Endothelial cell of umbilical vein (primary cell): ENCODE results near the gene CDS2. TPM values are rescaled to one million over a fixed set of nuclear protein-coding genes. Genes with fewer than 3 reads are reported as not detected.

ENCODE experiments used
- BruUV-seq: library from RNA; stranded (reverse); fragments of 400-500 nt; replicated peaks from 2 replicates; lab custom pipeline; 2021; lab: Mats Ljungman, UMichigan
- CTCF ChIA-PET: fragments of 300-600, 350-600 bp; sonication (Branson Sonifier 250); formaldehyde crosslinking; loops from one replicate; lab custom pipeline; 2021; ENCODE audit warnings: antibody characterized with exemption, inconsistent platforms; lab: Charles Lee
- POLR2A ChIA-PET: fragments of 300-600, 350-600 bp; sonication (Branson Sonifier 250); formaldehyde crosslinking; loops from one replicate; lab custom pipeline; 2021; ENCODE audit warnings: antibody characterized with exemption, inconsistent platforms; lab: Charles Lee
- DNase-seq: peaks from one replicate; pipeline ENCODE4 v3.0.0-alpha.2; 2011; ENCODE audit warnings: low read depth, low spot score
- FAIRE-seq: peaks from 2 replicates; lab custom pipeline; 2011; peaks lifted over from hg19 to GRCh38; lab: Jason Lieb, UNC
- H2AFZ ChIP-seq: 2 replicates; pipeline ENCODE4 v1.6.0; 2012; ENCODE audit warnings: low read depth, low read length, control low read depth, inconsistent platforms
- H3K27ac ChIP-seq: 2 replicates; pipeline ENCODE4 v1.5.1; 2011; ENCODE audit warnings: low read depth, mild to moderate bottlenecking, control low read depth, low read length, moderate library complexity; ENCODE audit not compliant: insufficient read depth
- H3K27me3 ChIP-seq, 2 experiments: 2 replicates each; pipeline versions ENCODE4 v1.6.0 to v1.6.1; 2011; ENCODE audit warnings: low read length in 2 of 2, mixed read lengths in 1 of 2; ENCODE audit not compliant: control insufficient read depth in 2 of 2, insufficient read depth in 2 of 2
- H3K36me3 ChIP-seq, 2 experiments: 2 replicates in 1 of 2; 3 replicates in 1 of 2; pipeline ENCODE4 v1.5.1; 2011; ENCODE audit warnings: low read length in 2 of 2, mild to moderate bottlenecking in 1 of 2, moderate library complexity in 1 of 2; ENCODE audit not compliant: control insufficient read depth in 2 of 2, insufficient read depth in 2 of 2; ENCODE audit errors: extremely low read depth in 1 of 2
- H3K4me1 ChIP-seq: 3 replicates; pipeline ENCODE4 v1.5.1; 2011; ENCODE audit warnings: mild to moderate bottlenecking, low read length; ENCODE audit not compliant: control insufficient read depth, insufficient read depth; ENCODE audit errors: extremely low read depth
- H3K4me2 ChIP-seq: 2 replicates; pipeline ENCODE4 v1.6.1; 2011; ENCODE audit warnings: low read length, control low read depth, mixed read lengths; ENCODE audit not compliant: insufficient read depth
- H3K4me3 ChIP-seq, 3 experiments: fragments of 200-600 bp in 1 of 3; sonication (generic), shearing (Covaris generic) in 1 of 3; replicated peaks in 1 of 3; 2 replicates each; pipeline ENCODE4 v1.5.1; 2011 to 2016; ENCODE audit warnings: control low read depth in 3 of 3, low read length in 3 of 3, mild to moderate bottlenecking in 2 of 3, inconsistent platforms in 1 of 3, low read depth in 1 of 3, moderate library complexity in 1 of 3; ENCODE audit not compliant: insufficient read depth in 1 of 3
- H3K79me2 ChIP-seq: 2 replicates; pipeline ENCODE4 v1.6.0; 2012; ENCODE audit warnings: low read length, inconsistent platforms; ENCODE audit not compliant: control insufficient read depth, insufficient read depth
- H3K9ac ChIP-seq: replicated peaks from 2 replicates; pipeline ENCODE3; 2011; ENCODE audit warnings: low read length, control low read depth; ENCODE audit not compliant: insufficient read depth; ENCODE audit errors: extremely low read depth
- H3K9me1 ChIP-seq: replicated peaks from 3 replicates; pipeline ENCODE4 v1.6.0; 2011; ENCODE audit warnings: mild to moderate bottlenecking, low read length; ENCODE audit not compliant: control insufficient read depth, insufficient read depth; ENCODE audit errors: extremely low read depth
- H3K9me3 ChIP-seq: replicated peaks from 2 replicates; pipeline ENCODE4 v1.5.1; 2012; ENCODE audit warnings: low read length, inconsistent platforms; ENCODE audit not compliant: control insufficient read depth, insufficient read depth
- H4K20me1 ChIP-seq: replicated peaks from 2 replicates; pipeline ENCODE3; 2011; ENCODE audit warnings: mild to moderate bottlenecking, low read length; ENCODE audit not compliant: control insufficient read depth, insufficient read depth; ENCODE audit errors: extremely low read depth
- EZH2 ChIP-seq: IDR thresholded peaks from 2 replicates; pipeline ENCODE4 v1.6.1; 2012; ENCODE audit warnings: borderline replicate concordance, low read depth, mild to moderate bottlenecking, moderate library complexity, low read length, inconsistent platforms; ENCODE audit not compliant: severe bottlenecking
- FOS ChIP-seq: IDR thresholded peaks from 2 replicates; pipeline ENCODE4 v1.6.1; 2011; ENCODE audit warnings: mild to moderate bottlenecking, low read length, moderate library complexity, borderline replicate concordance; ENCODE audit not compliant: insufficient read depth
- GATA2 ChIP-seq: IDR thresholded peaks from 2 replicates; pipeline ENCODE4 v1.7.0; 2011; ENCODE audit warnings: low read depth, mild to moderate bottlenecking, moderate library complexity, mixed read lengths, low read length; ENCODE audit not compliant: insufficient read length, insufficient read depth
- MYC ChIP-seq: IDR thresholded peaks from one replicate; pipeline ENCODE4 v1.6.1; 2011; ENCODE audit warnings: mild to moderate bottlenecking, low read depth, low read length
- POLR2AphosphoS5 ChIP-seq: IDR thresholded peaks from 2 replicates; pipeline ENCODE4 v1.6.1; 2012; ENCODE audit warnings: low read depth, mild to moderate bottlenecking, control low read depth, low read length, moderate library complexity; ENCODE audit not compliant: insufficient read depth
- dilution Hi-C: fragments of 300-500 bp; cut with MboI; formaldehyde crosslinking; loops from one replicate; pipeline ENCODE4 v1.15.0; 2019; ENCODE audit warnings: low sequenced_read_pairs; ENCODE audit not compliant: extremely low pct_ligation_motif_present
- intact Hi-C: fragments of 100-400 bp; cut with micrococcal nuclease; formaldehyde crosslinking; loops from one replicate; pipeline ENCODE4 v1.10.0; 2022
- polyA plus RNA-seq, 4 experiments: library from polyadenylated mRNA; depleted of rRNA in 3 of 4; stranded (reverse) in 3 of 4; unstranded in 1 of 4; fragments of >200 nt; gene quantifications; 2 replicates each; pipeline versions ENCODE4 v1.2.1 to v1.2.3, GENCODE V29; 2011 to 2012; ENCODE audit warnings: missing spikeins in 1 of 4
- total RNA-seq: library from RNA; stranded (reverse); gene quantifications from 2 replicates; pipeline ENCODE4 v1.2.3, GENCODE V29; 2021
- TF ChIP-seq, protein P1 (sequence below), 2 donors: IDR thresholded peaks; 1 replicate in 1 of 2; 2 replicates in 1 of 2; pipeline ENCODE4 v1.5.1; 2011; ENCODE audit warnings: low read length in 2 of 2, mild to moderate bottlenecking in 2 of 2, moderate library complexity in 2 of 2, control low read depth in 1 of 2, inconsistent platforms in 1 of 2, low read depth in 1 of 2; ENCODE audit not compliant: insufficient read depth in 1 of 2; ENCODE audit errors: extremely low read depth in 1 of 2

The CDS2 gene
- total and polyA plus RNA-seq, 2 donors (not counting 3 experiments of a cell fraction or from before 2014, with no cell fraction given), result 47.0 to 49.0 TPM

DNA sequence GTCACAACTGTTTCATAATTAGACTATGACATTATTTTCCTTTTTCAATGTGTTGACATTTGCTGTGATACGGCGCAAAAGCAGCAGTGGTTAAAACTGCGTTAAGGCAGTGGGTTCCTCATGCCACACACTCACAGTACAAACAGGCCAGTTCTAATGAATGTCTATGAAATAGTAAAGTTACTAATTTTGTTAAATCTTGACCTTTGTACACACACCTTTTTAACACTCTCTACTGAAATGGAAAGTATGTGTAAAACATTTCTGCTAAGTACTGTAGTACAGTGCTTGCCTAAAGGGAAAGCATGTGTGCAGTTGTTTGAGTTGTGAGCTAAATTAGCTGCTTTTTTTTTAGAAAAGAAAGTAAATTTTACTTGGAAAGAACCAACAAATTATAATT is 60.3 kb downstream of the CDS2 start:
- FAIRE-seq (no peak), DNase-seq (no peak)
- peaks cover 3% of the 10 kb centered on the region for H3K4me1 ChIP-seq
- intact Hi-C loops (no loop called here), dilution Hi-C loops (no loop called here)
- no peaks in the 10 kb centered on the region for H3K9me3 ChIP-seq
- no peaks in the 10 kb centered on the region for H3K79me2 ChIP-seq
- BruUV-seq, result no TSS peak
- ChIA-PET POLR2A (no interaction called here), CTCF (interaction anchor here (0.9 to 1.8 kb wide), 4 partner anchors 19 to 425 kb away, joined by 3 to 7 read pairs (median 3); partner anchors contain the start of gene CDS2)
- H3K9ac ChIP-seq, result no peak overlapping the region
- H2AFZ ChIP-seq, result no peak overlapping the region
- no peaks in the 10 kb centered on the region for H4K20me1 ChIP-seq
- no peak overlapping the region for H3K27ac ChIP-seq
- H3K9me1 ChIP-seq, result no peaks in the 10 kb centered on the region
- TF ChIP-seq FOS (no peak), EZH2 (no peak), GATA2 (no peak)
- TF ChIP-seq, protein P1, sequence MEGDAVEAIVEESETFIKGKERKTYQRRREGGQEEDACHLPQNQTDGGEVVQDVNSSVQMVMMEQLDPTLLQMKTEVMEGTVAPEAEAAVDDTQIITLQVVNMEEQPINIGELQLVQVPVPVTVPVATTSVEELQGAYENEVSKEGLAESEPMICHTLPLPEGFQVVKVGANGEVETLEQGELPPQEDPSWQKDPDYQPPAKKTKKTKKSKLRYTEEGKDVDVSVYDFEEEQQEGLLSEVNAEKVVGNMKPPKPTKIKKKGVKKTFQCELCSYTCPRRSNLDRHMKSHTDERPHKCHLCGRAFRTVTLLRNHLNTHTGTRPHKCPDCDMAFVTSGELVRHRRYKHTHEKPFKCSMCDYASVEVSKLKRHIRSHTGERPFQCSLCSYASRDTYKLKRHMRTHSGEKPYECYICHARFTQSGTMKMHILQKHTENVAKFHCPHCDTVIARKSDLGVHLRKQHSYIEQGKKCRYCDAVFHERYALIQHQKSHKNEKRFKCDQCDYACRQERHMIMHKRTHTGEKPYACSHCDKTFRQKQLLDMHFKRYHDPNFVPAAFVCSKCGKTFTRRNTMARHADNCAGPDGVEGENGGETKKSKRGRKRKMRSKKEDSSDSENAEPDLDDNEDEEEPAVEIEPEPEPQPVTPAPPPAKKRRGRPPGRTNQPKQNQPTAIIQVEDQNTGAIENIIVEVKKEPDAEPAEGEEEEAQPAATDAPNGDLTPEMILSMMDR (IDR thresholded peaks at IDR 0.05; ENCODE audit: extremely low read depth in 1 of 2, insufficient read depth in 1 of 2, low read depth in 1 of 2, low read length in 2 of 2), result no peak
- no peak overlapping the region for H3K4me2 ChIP-seq
- no peaks in the 10 kb centered on the region for H3K27me3 ChIP-seq
- H3K4me3 ChIP-seq, result no peak overlapping the region
- peaks cover 13 to 21% of the 10 kb centered on the region in 2 experiments for H3K36me3 ChIP-seq

- CTCF ChIA-PET, result no interaction called here
- POLR2A ChIA-PET, result interaction anchor here (0.6 kb wide), 1 partner anchor 65 kb away, joined by 4 read pairs; no protein-coding TSS in a partner anchor
- H3K4me2 ChIP-seq, result no peak overlapping the region
- no peaks in the 10 kb centered on the region for H3K27me3 ChIP-seq
- no peaks in the 10 kb centered on the region for H4K20me1 ChIP-seq
- H3K4me1 ChIP-seq, result peaks cover 3% of the 10 kb centered on the region
- intact Hi-C loops (no loop called here), dilution Hi-C loops (no loop called here)
- DNase-seq (no peak), FAIRE-seq (no peak)
- no peak for TF ChIP-seq EZH2
- no peak for TF ChIP-seq POLR2AphosphoS5
- TF ChIP-seq MYC, result no peak
- no peak for TF ChIP-seq FOS
- BruUV-seq, result no TSS peak
- peaks cover 0 to 24% of the 10 kb centered on the region in 2 experiments for H3K36me3 ChIP-seq
- no peaks in the 10 kb centered on the region for H3K79me2 ChIP-seq
- H3K9me1 ChIP-seq, result no peaks in the 10 kb centered on the region
- no peak overlapping the region for H2AFZ ChIP-seq
- no peak overlapping the region for H3K9ac ChIP-seq
- no peak overlapping the region for H3K4me3 ChIP-seq
- no peak overlapping the region for H3K27ac ChIP-seq
- H3K9me3 ChIP-seq, result no peaks in the 10 kb centered on the region
Measured at GRCh38 chr20:5188736-5189135, 61.9 kb downstream of the CDS2 start.
